Lower lobe of right lung (tissue), 2 donors: Measurements from ENCODE around the gene VMP1. TPM values are rescaled to one million over a fixed set of nuclear protein-coding genes. Genes with fewer than 3 reads are reported as not detected.
"Not testable (repeated sequence)": the region's sequence is repeated elsewhere in the genome, so short reads cannot be mapped to it uniquely, and the experiment has no call there.

Experiments used
- ATAC-seq, 2 donors: fragments of 200-7000 bp; cut with Tn5 transposase; one replicate each; pipeline ENCODE4 v1.9.1; 2020 to 2022; ENCODE audit warnings: mild to moderate bottlenecking in 2 of 2, moderate library complexity in 2 of 2
- DNase-seq: peaks from one replicate; pipeline ENCODE4 v3.0.0-alpha.2; 2020
- H3K27ac ChIP-seq: fragments of 200-600 bp; one replicate; pipeline ENCODE4 v1.8.0; 2022
- H3K27me3 ChIP-seq: fragments of 200-600 bp; one replicate; pipeline ENCODE4 v1.8.0; 2022; ENCODE audit warnings: low read depth
- H3K36me3 ChIP-seq: fragments of 200-600 bp; one replicate; pipeline ENCODE4 v1.8.0; 2022; ENCODE audit warnings: mild to moderate bottlenecking
- H3K4me1 ChIP-seq: fragments of 200-600 bp; one replicate; pipeline ENCODE4 v1.8.0; 2022
- H3K4me3 ChIP-seq: fragments of 200-600 bp; one replicate; pipeline ENCODE4 v1.8.0; 2022; ENCODE audit warnings: mild to moderate bottlenecking
- H3K9me3 ChIP-seq: fragments of 200-600 bp; one replicate; pipeline ENCODE4 v1.8.0; 2022
- intact Hi-C: fragments of 100-400 bp; cut with DNase I; formaldehyde crosslinking; loops from one replicate; pipeline ENCODE4 v1.11.0; 2022
- total RNA-seq: library from RNA; stranded (reverse); fragmentation: NEBNext Ultra II Directional; extraction: Animal tissue kit (Norgen Biotek cat#: 25700); gene quantifications from one replicate; pipeline ENCODE4 v1.2.1, GENCODE V29; 2021
- TF ChIP-seq, protein P1 (sequence below): fragments of 200-600 bp; IDR thresholded peaks from one replicate; pipeline ENCODE4 v1.8.0; 2022; ENCODE audit warnings: antibody characterized with exemption, mild to moderate bottlenecking
- donor health status: DM: no; HTN: yes; CAD: no; lungs with severe emphysema.

Gene VMP1
- total RNA-seq, 1 donor from 2014 or later, result 176 TPM

DNA sequence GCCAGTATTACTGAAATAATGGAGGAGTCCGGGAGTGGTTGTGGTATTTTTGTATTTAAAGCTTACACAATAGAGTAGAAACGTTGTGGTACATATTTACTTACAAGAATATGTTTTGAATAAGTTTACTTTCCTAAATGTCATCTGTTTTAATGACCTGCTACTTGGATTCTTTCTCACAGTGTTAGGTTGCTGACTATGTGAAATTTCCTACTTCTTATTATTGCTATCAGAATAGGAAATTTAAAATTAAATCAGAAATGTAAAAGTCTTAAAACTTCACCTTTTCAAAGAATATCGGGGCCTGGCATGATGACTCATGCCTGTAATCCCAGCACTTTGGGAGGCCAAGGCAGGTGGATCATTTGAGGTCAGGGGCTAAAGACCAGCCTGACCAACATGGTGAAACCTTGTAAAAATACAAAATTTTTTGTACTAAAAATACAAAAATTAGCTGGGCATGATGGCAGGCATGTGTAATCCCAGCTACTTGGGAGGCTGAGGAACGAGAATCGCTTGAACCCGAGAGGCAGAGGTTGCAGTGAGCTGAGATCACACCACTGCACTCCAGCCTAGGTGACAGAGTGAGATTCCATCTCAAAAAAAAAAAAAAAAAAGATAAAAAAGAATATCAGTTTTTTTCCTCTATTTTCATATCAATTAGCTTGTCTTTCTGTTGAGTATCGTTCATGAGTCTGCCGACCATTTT is 77.8 kb downstream of the VMP1 start:
- Histone ChIP-seq H3K27ac (peak overlapping the region; percentile 86), H3K36me3 (no peaks in the 10 kb centered on the region), H3K27me3 (no peaks in the 10 kb centered on the region), H3K4me3 (no peak overlapping the region), H3K4me1 (peaks cover 71% of the 10 kb centered on the region), H3K9me3 (no peaks in the 10 kb centered on the region)
- DNase-seq, result no peak
- TF ChIP-seq, protein P1, sequence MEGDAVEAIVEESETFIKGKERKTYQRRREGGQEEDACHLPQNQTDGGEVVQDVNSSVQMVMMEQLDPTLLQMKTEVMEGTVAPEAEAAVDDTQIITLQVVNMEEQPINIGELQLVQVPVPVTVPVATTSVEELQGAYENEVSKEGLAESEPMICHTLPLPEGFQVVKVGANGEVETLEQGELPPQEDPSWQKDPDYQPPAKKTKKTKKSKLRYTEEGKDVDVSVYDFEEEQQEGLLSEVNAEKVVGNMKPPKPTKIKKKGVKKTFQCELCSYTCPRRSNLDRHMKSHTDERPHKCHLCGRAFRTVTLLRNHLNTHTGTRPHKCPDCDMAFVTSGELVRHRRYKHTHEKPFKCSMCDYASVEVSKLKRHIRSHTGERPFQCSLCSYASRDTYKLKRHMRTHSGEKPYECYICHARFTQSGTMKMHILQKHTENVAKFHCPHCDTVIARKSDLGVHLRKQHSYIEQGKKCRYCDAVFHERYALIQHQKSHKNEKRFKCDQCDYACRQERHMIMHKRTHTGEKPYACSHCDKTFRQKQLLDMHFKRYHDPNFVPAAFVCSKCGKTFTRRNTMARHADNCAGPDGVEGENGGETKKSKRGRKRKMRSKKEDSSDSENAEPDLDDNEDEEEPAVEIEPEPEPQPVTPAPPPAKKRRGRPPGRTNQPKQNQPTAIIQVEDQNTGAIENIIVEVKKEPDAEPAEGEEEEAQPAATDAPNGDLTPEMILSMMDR, result no peak
- intact Hi-C loops, result no loop called here
- no peak for ATAC-seq

DNA sequence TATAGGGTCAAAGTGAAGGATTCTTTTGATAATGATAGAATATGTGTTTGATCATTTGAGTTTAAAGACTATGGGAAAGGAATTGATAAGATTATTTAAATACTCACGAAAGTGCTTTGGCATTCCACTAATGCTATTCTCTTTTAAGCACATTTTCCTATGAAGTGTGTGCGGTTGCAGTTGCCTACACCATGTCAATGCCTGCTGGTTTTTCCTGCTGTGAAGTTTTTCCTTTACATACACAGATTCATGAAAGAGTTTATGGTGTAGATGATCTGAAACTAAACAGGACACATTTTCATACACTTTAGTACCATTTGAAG is 78.7 kb downstream of the VMP1 start:
- no peaks in the 10 kb centered on the region for H3K27me3 ChIP-seq
- peak overlapping the region; percentile 86 for H3K27ac ChIP-seq
- ATAC-seq (no peak), DNase-seq (no peak)
- H3K4me1 ChIP-seq, result peaks cover 75% of the 10 kb centered on the region
- intact Hi-C loops, result no loop called here
- H3K4me3 ChIP-seq, result peak overlapping the region; percentile 19
- no peaks in the 10 kb centered on the region for H3K36me3 ChIP-seq
- no peaks in the 10 kb centered on the region for H3K9me3 ChIP-seq
- TF ChIP-seq, protein P1, result no peak

DNA sequence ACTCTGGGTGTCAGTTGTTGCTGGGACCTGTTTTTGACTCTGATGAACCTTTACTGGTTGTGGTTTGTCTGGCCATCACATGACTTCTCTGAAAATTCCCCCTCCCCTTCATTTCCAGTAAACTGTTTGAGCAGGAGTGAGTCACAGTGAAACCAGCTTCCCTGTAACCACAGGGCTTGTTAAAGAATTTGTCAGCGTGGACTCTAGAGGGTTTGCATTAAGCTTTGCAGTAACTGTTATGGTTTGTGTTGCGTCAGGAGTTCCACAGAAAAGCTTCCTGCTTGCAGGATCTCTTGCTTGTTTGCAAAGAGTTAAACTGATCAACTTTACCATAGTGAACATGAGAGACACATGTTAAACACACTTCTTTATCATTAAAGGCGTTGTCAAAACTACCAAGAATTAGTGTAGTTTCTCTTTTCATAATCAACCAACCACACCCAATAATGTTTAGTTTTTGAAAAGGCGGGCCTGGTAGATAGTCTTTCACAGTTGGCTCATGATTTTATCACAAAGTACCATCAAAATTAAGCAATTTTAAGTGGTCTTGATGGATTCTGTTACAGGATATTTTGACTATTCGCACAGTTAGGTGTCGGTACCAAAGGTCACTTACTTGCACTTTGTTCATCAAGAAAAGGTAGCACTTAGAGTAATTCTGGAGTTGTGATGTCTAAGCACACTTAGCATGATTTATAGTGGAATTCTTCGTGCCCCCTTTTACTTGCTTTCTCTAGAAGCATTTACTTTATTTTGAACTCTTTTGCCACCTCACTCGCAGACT is 79.3 kb downstream of the VMP1 start:
- Histone ChIP-seq H3K4me3 (peak overlapping the region; percentile 19), H3K4me1 (peaks cover 75% of the 10 kb centered on the region), H3K9me3 (no peaks in the 10 kb centered on the region), H3K27ac (peak overlapping the region; percentile 86), H3K36me3 (no peaks in the 10 kb centered on the region), H3K27me3 (no peaks in the 10 kb centered on the region)
- ATAC-seq (peak; percentile 95 to 98), DNase-seq (no peak)
- intact Hi-C loops, result no loop called here
- TF ChIP-seq, protein P1, result no peak

DNA sequence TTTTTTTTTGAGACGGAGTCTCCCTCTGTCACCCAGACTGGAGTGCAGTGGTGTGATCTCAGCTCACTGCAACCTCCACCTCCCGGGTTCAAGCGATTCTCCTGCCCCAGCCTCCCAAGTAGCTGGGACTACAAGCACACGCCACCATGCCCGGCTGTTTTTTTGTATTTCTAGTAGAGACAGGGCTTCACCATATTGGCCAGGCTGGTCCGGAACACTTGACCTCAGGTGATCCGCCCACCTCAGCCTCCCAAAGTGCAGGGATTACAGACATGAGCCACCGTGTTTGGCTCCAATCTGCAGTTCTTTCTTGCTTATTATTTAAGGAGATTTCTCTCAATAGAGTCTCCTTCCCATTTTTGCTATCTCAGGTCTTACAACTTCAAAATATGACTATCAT is 82.4 kb downstream of the VMP1 start:
- H3K27ac ChIP-seq, intact Hi-C loops, H3K4me3 ChIP-seq, ATAC-seq, H3K27me3 ChIP-seq, H3K9me3 ChIP-seq, H3K36me3 ChIP-seq, DNase-seq: not testable (repeated sequence)
- peaks cover 56% of the 10 kb centered on the region for H3K4me1 ChIP-seq

DNA sequence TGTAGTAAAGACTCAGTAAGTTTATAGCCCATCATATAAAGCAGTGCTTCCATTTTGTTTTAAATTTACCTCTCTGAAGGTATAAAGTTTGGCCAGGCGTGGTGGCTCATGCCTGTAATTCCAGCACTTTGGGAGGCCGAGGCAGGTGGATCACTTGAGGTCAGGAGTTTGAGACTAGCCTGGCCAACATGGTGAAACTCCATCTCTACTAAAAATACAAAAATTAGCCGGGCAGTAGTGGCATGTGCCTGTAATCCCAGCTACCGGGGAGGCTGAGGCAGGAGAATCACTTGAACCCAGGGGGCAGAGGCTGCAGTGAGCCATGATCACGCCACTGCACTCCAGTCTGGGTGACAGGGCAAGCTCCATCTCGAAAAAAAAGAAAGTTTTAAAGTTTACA is 83.0 kb downstream of the VMP1 start:
- H3K4me3 ChIP-seq, DNase-seq, ATAC-seq, H3K27ac ChIP-seq, H3K27me3 ChIP-seq, H3K36me3 ChIP-seq, H3K9me3 ChIP-seq, intact Hi-C loops: not testable (repeated sequence)
- peaks cover 50% of the 10 kb centered on the region for H3K4me1 ChIP-seq

DNA sequence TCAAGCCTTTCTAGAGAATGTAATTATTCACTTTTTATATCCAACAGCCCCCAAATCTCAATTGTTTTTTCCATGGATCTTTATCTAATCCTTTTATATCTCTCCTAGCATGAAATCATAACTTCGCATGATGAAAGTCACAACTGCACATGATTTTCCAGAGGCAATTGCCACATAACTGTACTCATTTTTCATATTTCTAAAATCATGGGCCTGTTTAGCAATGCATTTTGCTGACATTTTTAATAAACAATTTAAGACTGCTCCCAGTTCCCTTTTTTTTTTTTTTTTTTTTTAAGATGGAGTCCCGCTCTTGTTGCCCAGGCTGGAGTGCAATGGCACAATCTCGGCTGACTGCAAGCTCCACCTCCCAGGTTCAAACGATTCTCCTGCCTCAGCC is 83.5 kb downstream of the VMP1 start:
- Histone ChIP-seq H3K9me3 (no peaks in the 10 kb centered on the region), H3K27ac (peak overlapping the region; percentile 32), H3K4me3 (no peak overlapping the region), H3K36me3 (no peaks in the 10 kb centered on the region), H3K4me1 (peaks cover 45% of the 10 kb centered on the region), H3K27me3 (no peaks in the 10 kb centered on the region)
- no peak for DNase-seq
- TF ChIP-seq, protein P1, result no peak
- intact Hi-C loops, result no loop called here
- ATAC-seq, result no peak
